HG03280 (cell line): ENCODE measurements around the gene TXNDC17.
"Not testable (repeated sequence)": the region's sequence is repeated elsewhere in the genome, so short reads cannot be mapped to it uniquely, and the experiment has no call there.

Source experiments
- ATAC-seq: cut with Tn5 transposase; IDR thresholded peaks from one replicate; pipeline ENCODE4 v1.9.1; 2021; ENCODE audit warnings: mild to moderate bottlenecking, moderate library complexity; ENCODE audit not compliant: unreplicated experiment

Gene TXNDC17

DNA sequence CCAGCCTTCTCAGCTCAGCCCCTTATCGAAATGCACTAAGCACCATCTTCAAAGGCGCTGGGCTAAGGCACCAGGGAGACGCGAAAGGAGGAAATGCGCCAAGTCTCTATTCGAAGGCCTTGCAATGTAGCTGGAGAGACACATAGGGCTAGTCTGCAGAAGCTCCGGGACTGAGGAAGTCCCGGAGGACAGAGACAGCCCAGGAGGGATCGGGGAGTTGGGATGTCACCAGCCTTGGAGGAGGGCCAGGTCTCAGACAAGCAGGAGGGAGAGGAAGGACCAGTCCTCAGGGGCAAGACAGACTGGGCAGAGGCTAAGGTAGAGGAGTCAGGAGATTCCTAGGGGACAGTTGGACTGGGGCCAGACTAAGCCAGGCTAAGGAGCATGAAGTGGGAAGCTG is 19.2 kb downstream of the TXNDC17 start:
- no peak for ATAC-seq

- no peak for ATAC-seq
Observed at GRCh38 chr17:6660805-6661463, 20.1 kb downstream of the TXNDC17 start.

- no peak for ATAC-seq
Observed at GRCh38 chr17:6661464-6661848, 20.6 kb downstream of the TXNDC17 start.

DNA sequence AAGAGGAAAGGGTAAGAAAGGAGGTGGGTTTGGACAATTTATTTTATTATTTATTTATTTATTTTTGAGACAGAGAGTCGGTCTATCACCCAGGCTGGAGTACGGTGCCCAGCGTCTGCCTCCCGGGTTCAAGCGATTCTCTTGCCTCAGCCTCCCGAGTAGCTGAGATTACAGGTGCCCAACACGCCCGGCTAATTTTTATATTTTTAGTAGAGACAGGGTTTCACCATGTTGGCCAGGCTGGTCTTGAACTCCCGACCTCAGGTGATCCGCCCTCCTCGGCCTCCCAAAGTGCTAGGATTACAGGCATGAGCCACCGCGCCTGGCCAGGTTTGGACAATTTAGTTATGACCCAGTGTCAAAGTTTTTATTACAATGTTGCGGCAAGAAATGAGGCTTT is 22.3 kb downstream of the TXNDC17 start:
- not testable (repeated sequence) for ATAC-seq

- no peak for ATAC-seq
Observed at GRCh38 chr17:6666077-6666521, 25.2 kb downstream of the TXNDC17 start.

- no peak for ATAC-seq
Observed at GRCh38 chr17:6666557-6666956, 25.7 kb downstream of the TXNDC17 start.

GRCh38 chr17:6667516-6667915 is 26.7 kb downstream of the TXNDC17 start:
- ATAC-seq = no peak

DNA sequence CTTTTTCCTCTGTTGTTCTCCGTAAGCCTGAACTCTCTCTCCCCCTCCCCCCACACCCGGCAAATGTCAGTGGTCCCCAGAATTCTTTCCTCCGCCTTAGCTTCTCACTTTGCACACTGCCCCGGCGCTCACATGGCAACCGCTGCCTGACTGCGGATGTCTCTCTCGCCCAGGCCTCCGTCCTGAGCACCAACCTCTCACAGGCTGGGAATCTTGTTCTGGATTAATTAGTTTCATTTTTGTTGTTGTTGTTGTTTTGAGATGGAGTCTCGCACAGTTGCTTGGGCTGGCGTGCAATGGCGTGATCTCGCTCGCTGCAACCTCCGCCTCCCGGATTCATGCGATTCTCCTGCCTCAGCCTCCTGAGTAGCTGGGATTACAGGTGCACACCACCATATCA is 27.4 kb downstream of the TXNDC17 start:
- no peak for ATAC-seq

DNA sequence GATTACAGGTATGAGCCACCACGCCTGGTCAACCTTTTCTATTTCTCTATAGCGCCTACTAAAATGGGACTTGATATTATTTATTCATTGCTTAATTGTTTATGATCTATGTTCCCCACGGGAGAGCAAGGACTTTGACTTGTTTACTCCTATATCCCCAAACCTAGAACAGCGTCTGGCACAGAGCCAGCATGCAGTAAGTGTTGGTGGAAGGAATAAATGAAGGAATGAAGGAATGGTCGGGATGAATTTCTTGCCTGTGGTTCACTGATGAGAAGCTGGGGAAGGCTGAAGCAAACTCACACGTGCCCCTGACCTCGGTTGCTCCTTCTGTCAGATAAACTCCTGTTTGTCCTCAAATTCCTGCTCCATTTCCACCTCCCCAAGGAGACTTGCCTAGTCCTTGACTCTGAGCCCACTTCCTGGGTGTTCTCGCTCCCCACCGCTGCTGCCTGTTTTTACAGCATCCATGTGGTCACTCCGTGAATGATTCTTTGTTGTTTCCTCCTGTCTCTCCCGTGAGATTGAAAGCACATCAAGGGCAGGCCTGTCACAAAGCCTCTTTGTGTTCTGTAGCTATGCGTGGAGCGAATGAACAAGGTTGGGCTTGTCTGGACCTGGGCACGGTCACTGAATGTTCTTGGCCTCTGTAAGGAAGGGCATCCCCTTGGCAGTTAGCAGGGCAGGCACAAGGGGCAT is 28.0 kb downstream of the TXNDC17 start:
- ATAC-seq = no peak

DNA sequence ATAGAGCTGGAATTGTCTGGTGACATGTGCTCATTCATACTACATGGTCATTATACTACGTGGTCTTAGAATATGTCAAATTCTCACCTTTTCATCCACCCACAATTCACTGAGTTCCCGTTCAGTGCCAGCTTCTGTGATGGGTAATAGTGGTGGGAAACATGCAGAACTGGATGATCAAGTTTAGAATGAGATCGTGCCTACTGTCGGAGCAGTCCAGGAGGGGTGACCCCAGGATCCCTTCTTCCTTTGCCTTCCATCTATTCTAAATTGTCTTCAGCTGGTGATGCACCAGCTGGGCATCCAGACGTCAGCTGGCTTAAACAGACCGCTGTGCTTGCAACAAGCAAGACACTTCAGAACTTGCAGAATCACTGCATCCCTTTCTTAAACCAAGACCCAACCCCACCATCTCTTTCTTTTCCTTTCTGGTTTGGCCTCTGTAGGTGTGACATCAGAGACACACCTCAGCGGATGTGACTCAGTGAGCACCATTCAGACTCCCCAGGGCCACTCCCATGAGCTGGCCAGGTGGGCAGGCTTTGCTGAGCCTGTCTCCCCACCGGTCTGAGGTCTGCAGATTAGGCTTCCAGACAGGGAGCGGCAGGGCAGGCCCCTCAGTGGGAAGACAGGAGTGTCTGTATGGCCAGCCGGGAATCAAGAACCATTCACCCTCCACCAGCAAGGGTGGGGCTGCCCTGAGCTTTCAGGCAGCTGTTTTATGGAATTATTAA is 28.8 kb downstream of the TXNDC17 start:
- no peak for ATAC-seq

- no peak for ATAC-seq
Observed at GRCh38 chr17:6670571-6670970, 29.7 kb downstream of the TXNDC17 start.

- ATAC-seq = no peak
Observed at GRCh38 chr17:6670999-6671398, 30.1 kb downstream of the TXNDC17 start.

GRCh38 chr17:6671431-6671830 is 30.6 kb downstream of the TXNDC17 start:
- ATAC-seq = no peak

DNA sequence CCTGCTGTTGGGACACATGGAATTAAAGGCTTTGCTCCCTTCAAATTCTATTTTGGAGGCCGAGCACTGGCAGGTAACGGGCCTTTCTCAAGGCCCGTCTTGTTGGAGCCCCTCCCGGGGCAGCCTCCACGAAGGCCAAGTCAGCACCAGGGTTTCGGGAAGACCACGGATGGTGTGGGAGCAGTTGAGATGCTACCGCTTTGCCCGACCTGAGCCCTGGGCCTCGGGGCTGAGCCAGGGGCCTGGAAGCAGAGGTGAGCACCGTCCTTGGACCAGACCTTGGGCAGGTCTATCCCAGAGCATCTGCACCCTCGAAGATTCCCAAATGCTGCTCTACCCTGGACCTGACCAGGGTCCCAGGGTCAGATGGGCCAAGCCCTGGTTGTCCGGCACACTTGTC is 33.7 kb downstream of the TXNDC17 start:
- ATAC-seq = no peak

GRCh38 chr17:6675201-6675825 is 34.5 kb downstream of the TXNDC17 start:
- ATAC-seq = no peak

DNA sequence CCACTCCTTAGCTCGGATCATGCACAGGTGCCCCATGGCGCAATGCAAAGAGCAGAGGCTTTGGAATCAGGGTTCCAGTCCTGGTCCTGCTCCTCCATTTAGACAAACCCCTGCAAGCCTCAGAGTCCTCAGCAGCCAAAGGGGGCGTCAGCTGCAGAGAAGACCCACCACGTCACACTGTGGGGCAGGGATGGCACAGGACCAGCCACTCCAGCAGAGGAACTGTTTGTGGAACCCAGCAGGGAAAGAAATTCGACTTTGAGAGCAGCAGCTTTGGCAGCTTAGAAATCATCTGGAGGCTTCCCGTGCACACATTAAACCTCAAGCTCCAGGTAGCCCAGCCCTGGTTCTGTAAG is 35.9 kb downstream of the TXNDC17 start:
- no peak for ATAC-seq

- ATAC-seq = no peak
Observed at GRCh38 chr17:6677158-6677831, 36.4 kb downstream of the TXNDC17 start.

- ATAC-seq = no peak
Observed at GRCh38 chr17:6677946-6678345, 37.1 kb downstream of the TXNDC17 start.

- no peak for ATAC-seq
Observed at GRCh38 chr17:6679241-6679640, 38.4 kb downstream of the TXNDC17 start.

GRCh38 chr17:6681176-6681575 is 40.3 kb downstream of the TXNDC17 start:
- ATAC-seq = no peak

- ATAC-seq = no peak
Observed at GRCh38 chr17:6681671-6682070, 40.8 kb downstream of the TXNDC17 start.
